ENCODE results near the gene STARD3. TPM values are rescaled to one million over a fixed set of nuclear protein-coding genes. Genes with fewer than 3 reads are reported as not detected.
A peak's percentile ranks its signal among the peaks of the same experiment; 100 is the strongest.

Gene STARD3
- total and polyA plus RNA-seq, 9 of the 15 experiments (the other 6 are each of a cell fraction or from before 2014, with no cell fraction given) = 0.63 to 87.0 (median 46.0) TPM

DNA sequence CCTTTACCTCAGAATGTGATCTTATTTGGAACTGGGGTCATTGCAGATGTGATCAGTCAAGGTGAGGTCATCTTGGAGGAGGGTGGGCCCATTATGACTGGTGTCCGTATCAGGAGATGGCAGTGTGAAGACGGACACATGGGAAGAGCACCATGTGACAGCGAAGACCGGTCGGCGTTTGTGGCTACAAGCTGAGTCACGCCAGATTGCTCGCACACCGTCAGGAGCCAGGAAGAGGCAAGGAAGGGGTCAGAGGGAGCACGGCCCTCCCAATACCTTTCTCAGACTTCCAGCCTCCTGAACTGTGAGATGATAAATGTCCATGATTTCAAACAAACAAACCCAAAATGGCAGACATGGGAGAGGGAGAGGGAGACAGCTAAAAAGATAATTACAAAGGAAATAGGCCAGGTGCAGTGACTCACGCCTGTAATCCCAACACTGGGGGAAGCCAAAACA is 13.2 kb downstream of the STARD3 start (continued):
- TF ChIP-seq, protein P1, sequence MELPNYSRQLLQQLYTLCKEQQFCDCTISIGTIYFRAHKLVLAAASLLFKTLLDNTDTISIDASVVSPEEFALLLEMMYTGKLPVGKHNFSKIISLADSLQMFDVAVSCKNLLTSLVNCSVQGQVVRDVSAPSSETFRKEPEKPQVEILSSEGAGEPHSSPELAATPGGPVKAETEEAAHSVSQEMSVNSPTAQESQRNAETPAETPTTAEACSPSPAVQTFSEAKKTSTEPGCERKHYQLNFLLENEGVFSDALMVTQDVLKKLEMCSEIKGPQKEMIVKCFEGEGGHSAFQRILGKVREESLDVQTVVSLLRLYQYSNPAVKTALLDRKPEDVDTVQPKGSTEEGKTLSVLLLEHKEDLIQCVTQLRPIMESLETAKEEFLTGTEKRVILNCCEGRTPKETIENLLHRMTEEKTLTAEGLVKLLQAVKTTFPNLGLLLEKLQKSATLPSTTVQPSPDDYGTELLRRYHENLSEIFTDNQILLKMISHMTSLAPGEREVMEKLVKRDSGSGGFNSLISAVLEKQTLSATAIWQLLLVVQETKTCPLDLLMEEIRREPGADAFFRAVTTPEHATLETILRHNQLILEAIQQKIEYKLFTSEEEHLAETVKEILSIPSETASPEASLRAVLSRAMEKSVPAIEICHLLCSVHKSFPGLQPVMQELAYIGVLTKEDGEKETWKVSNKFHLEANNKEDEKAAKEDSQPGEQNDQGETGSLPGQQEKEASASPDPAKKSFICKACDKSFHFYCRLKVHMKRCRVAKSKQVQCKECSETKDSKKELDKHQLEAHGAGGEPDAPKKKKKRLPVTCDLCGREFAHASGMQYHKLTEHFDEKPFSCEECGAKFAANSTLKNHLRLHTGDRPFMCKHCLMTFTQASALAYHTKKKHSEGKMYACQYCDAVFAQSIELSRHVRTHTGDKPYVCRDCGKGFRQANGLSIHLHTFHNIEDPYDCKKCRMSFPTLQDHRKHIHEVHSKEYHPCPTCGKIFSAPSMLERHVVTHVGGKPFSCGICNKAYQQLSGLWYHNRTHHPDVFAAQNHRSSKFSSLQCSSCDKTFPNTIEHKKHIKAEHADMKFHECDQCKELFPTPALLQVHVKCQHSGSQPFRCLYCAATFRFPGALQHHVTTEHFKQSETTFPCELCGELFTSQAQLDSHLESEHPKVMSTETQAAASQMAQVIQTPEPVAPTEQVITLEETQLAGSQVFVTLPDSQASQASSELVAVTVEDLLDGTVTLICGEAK (IDR thresholded peaks at IDR 0.05) = peak; percentile 26; the same call in 1 of the 2 replicates
- TF ChIP-seq, protein P1 (CRISPR knock-in tag; IDR thresholded peaks at IDR 0.05) = no peak
- no peak for TF ChIP-seq HSF4 (CRISPR knock-in tag; IDR thresholded peaks at IDR 0.05; ENCODE audit: borderline replicate concordance)
- peak; percentile 93 for TF ChIP-seq RAD51 (IDR thresholded peaks at IDR 0.05; ENCODE audit: borderline replicate concordance, low read depth)
- no peak for TF ChIP-seq RBM22 (IDR thresholded peaks at IDR 0.05; ENCODE audit: low read depth, low read length, poor library complexity, severe bottlenecking)
- peak; percentile 82 for TF ChIP-seq CBFA2T3 (IDR thresholded peaks at IDR 0.05)
- TF ChIP-seq HCFC1 (IDR thresholded peaks at IDR 0.05; ENCODE audit: low read depth, low read length) = no peak
- peak; percentile 80 for TF ChIP-seq ZNF766 (CRISPR knock-in tag; conservative IDR thresholded peaks at IDR 0.05)
- TF ChIP-seq XRCC5 (IDR thresholded peaks at IDR 0.05; ENCODE audit: low read depth, low read length) = peak; percentile 46; the same call in 1 of the 2 replicates
- TF ChIP-seq GATAD2A (IDR thresholded peaks at IDR 0.05) = peak; percentile 90
- TF ChIP-seq ZBTB7A (IDR thresholded peaks at IDR 0.05; ENCODE audit: borderline replicate concordance, control insufficient read depth, low read depth, low read length) = peak; percentile 23; the same call in 1 of the 2 replicates
- no peak for TF ChIP-seq ZNF3 (CRISPR knock-in tag; IDR thresholded peaks at IDR 0.05)
- TF ChIP-seq ZNF217 (CRISPR knock-in tag; IDR thresholded peaks at IDR 0.05) = no peak
- peak; percentile 76 for TF ChIP-seq SOX6 (IDR thresholded peaks at IDR 0.05)
- TF ChIP-seq, protein P2, sequence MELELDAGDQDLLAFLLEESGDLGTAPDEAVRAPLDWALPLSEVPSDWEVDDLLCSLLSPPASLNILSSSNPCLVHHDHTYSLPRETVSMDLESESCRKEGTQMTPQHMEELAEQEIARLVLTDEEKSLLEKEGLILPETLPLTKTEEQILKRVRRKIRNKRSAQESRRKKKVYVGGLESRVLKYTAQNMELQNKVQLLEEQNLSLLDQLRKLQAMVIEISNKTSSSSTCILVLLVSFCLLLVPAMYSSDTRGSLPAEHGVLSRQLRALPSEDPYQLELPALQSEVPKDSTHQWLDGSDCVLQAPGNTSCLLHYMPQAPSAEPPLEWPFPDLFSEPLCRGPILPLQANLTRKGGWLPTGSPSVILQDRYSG (tag; conservative IDR thresholded peaks at IDR 0.05; ENCODE audit: low read depth) = peak; percentile 81; the same call in 1 of the 2 replicates
- no peak for TF ChIP-seq PHTF2 (CRISPR knock-in tag; IDR thresholded peaks at IDR 0.05)
- TF ChIP-seq ZNF324 (CRISPR knock-in tag; IDR thresholded peaks at IDR 0.05) = peak; percentile 16; the same call in 1 of the 2 replicates
- peak; percentile 7 for TF ChIP-seq FOS (IDR thresholded peaks at IDR 0.05; ENCODE audit: extremely low read depth, insufficient read length)
- TF ChIP-seq MTF1 (CRISPR knock-in tag; IDR thresholded peaks at IDR 0.05; ENCODE audit: borderline replicate concordance) = no peak
- TF ChIP-seq ZSCAN29 (IDR thresholded peaks at IDR 0.05) = no peak
